ENCODE data around the gene ASB2.
A peak's percentile ranks its signal among the peaks of the same experiment; 100 is the strongest.

The ASB2 gene

DNA sequence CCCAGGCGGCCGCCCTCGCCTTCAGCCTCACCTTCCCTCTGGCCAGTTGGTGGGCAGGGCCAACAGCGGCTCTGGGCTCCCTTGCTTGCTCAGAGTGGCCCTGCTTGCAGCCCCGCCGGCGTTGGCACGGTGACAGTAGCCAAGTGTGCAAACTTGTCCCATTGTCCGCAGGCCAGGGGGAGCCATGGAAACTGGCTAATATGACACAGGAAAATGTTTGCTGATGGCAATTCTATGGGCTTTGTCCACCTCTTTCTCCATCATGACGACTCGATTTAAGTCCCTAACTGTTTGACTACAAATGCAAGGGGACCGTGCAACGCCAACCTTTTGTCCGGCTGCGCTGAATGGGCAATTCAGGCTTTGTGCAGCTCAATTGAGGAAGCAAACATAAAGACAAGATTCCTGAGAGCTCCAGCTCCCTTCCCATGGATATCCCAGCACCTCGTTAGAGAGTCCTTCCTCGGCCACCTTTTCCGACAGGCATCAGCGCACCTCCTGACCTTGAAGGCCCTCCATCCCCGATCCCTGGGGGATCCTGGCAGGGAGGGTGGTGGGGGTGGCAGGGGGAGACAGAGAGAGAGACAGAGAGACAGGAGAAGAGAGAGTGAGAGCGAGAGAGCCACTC, 50.0 kb downstream of the ASB2 start:
- no peak for DNase-seq

DNA sequence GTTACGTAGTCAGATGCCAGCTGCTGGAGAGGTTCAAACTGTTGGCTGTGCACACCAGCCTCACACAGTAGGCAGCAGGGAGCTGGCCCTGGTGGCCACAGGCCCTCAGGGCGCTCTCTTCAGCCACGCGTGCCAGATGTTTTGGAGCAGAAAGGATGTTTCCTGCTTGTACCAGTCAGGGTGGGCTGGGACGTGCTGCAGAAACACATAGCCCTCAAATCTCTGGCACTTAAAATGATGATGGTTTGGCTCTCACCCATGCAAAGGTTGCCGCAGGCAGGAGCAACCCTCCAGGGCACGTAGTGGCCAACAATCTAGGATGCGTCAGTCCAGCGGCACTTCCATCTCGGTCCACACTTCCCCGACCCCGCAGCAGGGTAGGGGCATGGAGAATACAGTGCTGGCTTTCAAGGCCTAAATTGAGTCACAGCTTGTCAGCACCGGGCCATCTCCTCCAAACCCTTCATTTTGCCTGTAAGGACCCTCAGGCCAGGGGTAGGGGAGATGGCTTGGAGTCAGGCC, 50.9 kb downstream of the ASB2 start:
- no peak for DNase-seq

DNA sequence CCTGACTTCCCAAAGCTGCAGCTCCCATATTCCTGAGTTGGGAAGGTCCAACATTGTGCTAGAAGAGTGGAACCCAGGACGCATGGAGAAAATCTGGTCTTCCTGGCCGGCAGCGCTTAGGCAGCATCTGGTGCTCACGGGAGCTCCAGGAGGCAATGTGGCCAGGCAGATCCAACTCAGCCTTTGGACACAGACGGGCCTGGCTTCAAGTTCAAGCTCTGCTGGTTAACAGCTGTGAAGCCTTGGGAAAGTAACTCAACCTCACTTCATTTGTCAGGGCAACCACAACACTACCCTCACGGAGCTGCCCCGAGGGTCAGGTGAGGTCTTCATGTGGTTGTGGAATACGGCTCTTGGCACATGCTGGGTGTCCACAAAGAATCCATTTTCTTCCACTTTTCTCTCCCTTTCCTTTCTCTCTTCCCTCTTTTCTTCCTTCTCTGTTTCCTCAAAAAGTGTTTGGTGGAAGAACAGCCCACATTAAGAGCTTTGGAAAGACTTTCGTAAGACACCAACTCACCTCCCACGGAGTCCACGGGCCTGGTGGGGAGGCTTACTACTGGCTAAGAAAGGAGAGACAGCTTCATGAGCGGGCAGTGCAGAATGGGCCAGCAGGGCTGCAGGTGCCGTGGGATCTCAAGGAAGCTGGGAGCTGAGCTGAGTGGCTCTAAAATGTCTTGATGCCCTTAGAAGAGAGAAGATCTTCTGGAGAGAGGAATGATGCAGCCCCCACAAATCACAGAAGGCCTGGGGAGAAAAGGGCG, 51.6 kb downstream of the ASB2 start:
- DNase-seq: no peak

GRCh38 chr14:93923626-93924025, 52.7 kb downstream of the ASB2 start:
- no peak for DNase-seq

DNA sequence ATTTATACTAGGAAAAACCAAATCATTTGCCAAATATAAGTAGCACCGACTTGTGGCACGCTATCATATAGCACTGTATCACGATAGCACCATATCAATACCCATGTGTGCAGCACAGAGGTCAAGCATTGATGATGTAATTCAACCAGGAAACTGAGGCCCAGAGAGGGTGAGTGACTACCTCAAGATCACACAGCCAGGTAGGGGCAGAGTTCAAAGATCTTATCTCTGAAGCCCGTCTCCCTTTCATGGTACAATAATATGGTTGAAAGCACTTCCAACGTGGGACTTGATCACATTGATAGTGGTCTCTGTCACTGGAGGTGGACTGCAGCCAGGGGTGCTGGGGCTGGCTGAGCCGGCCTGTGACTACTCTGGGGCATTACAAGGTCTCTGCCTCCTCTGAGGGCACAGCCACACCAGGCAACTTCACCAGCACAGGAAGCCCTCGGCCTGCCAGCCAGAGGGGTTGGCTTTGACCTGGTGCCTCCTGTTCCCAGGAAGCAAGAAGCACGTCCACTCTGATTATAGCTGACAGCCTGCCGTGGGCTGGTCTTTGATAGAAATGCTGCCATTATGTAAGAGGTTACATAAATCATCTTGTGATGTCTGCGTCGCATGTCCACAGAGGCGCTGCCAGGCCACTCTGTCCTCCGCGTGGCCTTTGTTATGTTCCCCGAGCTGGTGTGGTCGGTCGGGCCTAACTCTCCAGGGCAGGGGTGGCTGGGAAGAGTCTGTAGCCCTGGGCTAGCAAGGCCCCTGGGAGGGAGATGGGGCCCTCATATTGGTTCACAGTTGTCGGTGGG, 55.2 kb downstream of the ASB2 start:
- DNase-seq: no peak

- DNase-seq: no peak
These were observed 59.2 kb downstream of the ASB2 start for GRCh38 chr14:93917141-93917540.

DNA sequence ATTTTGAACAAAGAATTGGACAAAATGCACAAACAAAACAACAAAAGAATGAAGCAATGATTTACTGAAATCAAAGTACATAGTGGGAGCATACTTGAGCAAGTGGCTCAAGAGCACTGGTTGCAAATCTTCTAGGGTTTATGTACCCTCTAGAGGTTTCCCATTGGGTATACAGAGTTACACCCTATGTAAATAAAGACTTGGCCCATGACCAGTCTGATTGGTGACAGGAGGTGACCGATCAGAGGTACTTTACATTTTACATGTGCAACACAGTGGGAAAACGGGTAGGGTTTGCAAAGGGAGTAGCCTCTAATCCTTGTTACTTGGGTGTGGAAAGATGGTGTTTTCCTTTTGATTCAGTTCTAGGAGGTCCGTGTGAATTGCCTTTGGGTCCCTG, 59.9 kb downstream of the ASB2 start:
- no peak for DNase-seq

DNA sequence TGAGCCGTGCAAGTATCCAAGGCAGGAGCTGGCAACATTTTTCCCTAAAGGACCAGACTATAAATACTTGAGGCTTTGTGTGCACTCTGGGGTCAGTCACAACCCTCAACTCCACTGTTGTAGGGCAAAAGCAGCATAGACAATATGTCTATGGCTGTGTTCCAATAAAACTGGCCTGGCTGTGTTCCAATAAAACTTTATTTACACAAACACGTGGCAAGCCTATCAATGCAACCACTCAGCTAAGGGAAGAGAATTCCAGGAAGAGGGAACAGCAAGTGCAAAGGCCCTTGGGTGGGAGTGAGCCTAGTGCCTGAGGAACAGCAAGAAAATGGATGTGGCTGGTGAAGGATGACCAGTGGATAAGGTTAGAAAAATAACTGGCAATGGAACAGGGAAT, 60.6 kb downstream of the ASB2 start:
- no peak for DNase-seq

DNA sequence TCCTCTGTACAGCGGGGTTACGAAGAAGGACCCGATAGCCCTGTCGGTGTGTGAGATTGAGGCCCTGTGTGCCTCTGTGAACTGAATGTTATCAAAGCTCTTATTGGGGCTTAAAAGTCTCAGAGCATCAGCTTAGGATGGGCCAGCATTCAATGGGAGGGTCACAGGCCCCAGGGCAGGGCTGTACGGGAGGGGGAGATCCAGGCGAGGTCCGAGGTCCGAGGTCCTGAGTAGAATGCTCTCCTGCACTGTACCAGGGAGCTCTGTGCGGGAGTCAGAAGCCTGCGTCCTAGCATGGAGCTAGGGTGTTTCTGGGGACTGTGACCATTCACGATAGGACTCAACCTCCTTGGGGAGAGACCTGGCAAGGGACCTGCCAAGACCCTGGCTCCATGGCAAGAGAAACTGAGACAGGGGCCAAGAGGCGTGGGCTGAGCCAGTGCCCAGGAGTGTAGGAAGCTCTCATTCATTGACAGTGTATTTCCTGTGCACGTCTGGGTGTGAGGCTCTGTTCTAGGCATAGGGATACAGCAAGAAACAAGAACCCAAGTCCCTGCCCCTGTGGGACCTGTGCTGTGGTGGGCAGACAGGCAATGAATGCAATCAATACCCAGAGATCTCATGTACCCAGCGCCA, 61.2 kb downstream of the ASB2 start:
- DNase-seq: no peak

DNA sequence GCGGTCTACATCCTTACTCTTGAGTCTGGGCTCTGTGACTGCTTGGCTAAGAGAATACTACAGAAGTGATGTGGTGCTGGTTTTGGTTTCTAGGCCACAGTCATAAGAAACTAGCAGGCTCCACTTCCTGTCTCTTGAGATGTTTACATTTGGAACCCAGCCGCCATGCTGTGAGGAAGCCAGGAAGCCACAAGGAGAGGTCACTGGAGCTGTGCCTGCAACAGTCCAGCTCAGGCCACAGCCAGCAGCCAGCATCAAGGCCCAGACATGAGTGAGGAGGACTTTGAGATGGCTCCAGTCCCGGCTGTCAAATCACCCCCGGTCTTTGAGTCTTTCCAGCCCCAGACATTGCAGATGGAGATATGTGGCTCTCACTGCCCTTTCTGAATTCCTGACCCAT, 62.1 kb downstream of the ASB2 start:
- no peak for DNase-seq

GRCh38 chr14:93912782-93913181, 63.6 kb downstream of the ASB2 start:
- DNase-seq: no peak

DNA sequence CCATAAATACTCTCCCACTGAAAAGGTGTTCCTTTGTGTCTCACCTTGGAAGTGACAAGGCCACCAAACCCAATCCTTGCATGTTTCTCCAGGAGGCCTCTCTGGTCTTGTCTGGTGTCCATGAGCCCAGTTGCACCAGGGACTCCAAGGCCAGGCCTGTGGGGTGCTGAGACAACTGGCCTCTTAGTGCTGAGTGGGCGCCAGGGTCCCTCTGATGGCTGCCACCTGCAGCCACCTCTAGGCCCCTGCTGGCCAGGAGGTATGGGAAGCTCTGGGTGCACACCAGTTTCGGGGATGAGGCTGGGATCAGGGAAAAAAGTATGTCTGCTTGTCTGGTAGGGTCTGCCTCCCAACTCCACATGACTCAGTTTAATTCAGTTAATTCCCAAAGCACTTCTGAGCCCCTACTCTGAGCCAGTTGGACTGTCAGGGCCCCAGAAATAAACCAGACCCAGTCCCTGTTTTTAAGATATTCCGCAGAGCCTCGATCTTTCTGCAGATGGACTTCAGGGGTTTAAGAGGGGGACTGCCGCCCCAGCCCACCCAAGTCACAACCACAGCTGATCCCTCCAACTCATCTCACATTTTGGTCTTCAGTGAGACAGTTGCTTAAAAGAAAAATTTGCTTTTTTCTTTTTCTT, 64.3 kb downstream of the ASB2 start:
- DNase-seq: no peak

DNA sequence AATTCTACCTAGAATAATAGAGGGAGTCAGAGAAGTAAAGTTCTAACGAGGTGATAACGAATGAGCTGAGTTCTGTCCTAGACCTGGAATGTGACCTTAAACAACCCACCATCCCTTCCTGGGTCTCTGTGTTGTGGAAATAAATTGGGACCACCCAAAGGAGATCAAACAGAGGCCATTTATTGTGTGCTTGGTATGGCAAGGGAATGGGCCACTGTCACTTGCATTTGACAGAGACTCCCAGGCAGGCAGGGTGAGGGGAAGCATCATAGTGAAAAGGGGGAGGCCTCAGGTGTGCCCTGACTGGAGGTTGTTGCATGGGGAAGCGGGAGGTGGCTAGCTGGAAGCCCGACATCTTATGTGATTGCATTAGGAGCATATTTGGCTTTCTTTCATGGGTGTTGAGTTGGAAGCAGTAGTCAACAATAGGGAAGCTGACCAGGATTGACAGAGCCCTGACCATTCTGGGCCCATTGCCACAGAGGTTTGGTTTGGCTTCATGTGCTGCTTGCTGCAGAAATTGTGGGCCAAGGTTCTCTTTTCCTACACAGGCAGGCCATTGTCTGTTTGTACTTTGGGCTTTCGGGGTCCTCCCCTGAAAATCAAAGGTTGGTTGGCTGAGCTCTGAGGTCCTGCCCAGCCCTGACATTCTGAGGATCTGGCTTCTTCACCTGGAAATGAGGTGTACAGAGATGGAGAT, 66.8 kb downstream of the ASB2 start:
- DNase-seq: no peak

- peak; percentile 76 for DNase-seq
These were observed 69.7 kb downstream of the ASB2 start for GRCh38 chr14:93906341-93907329.

- DNase-seq: peak; percentile 73
These were observed 70.7 kb downstream of the ASB2 start for GRCh38 chr14:93905623-93906022.

DNA sequence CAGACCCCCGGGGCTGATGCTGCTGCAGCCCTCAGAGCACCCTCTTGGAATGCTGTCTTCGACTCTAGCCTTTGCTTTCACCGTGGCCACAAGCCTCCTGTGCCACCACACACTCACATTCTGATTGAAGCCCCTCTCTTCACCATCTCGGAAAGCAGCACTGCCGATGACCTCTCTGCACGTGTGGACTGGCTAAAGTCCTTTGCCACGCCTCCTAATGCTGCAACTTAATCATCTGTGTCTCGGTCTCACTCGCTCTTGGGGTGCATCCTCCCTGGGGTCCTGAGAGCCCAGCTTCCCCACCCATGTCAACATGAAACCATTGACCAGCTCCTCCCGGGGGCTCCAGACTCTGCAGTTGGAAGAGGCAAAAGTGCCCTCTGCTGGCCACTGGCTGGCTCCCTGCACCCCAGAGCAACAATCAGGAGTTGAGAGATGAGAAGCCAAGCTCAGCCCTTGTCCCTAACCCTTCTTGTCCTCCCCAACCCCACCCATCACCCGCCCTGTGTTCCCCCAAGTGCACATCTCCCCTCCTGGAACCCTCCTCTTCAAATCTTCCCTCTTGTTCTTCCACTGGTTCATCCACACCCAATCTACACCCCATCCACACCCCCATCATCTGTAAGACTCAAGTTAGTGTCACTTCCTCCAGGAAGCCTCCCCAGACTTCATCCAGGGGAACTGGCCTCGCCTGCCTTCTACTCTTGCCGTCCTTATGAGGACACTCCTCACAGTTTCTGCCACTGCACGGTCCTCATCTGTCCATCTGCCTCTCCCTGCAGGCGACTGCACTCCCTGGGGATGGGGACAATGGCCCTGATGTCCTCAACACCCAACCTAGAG, 72.8 kb downstream of the ASB2 start:
- DNase-seq: peak; percentile 65

- no peak for DNase-seq
These were observed 73.6 kb downstream of the ASB2 start for GRCh38 chr14:93902619-93903307.

DNA sequence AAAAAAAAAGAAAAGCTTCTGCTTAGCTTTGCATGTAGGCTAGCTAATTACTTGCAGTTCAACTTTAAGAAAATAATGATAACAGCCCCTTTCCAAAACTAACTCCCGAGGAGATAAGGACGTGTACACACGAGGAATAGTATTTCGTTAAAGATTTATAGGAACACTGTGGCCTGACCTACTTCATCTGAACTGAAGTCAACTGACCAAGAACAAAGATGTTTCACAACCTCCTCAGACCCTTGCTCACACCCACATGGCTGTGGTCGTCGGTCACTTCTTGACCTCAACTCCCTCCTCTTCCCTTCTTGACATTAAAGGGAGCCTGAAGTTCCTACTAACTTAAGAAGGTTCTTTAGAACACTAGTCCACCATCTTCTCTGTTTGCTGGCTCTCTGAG, 74.6 kb downstream of the ASB2 start:
- DNase-seq: no peak

- DNase-seq: no peak
These were observed 77.6 kb downstream of the ASB2 start for GRCh38 chr14:93898731-93899130.

Data from NCI-H82 (cell line).